PC-9 (cell line): Measurements from ENCODE around the gene LUZP1. TPM values are rescaled to one million over a fixed set of nuclear protein-coding genes. Genes with fewer than 3 reads are reported as not detected.

Source experiments
- BruUV-seq: library from RNA; stranded (reverse); fragments of 400-500 nt; replicated peaks from 2 replicates; lab custom pipeline; 2021; lab: Mats Ljungman, UMichigan
- CTCF ChIA-PET: fragments of 300-600 bp; sonication (Branson Sonifier 250); formaldehyde crosslinking; loops from one replicate; lab custom pipeline; 2022; ENCODE audit warnings: antibody characterized with exemption; lab: Charles Lee
- POLR2A ChIA-PET: fragments of 300-600 bp; sonication (Branson Sonifier 250); formaldehyde crosslinking; loops from one replicate; lab custom pipeline; 2022; ENCODE audit warnings: antibody characterized with exemption; ENCODE audit not compliant: unreplicated experiment; lab: Charles Lee
- DNase-seq, 2 experiments: peaks; one replicate each; pipeline versions ENCODE4 v3.0.0 to v3.0.0-alpha.2; 2015 to 2022; ENCODE audit warnings: mixed read lengths in 1 of 2
- H2AFZ ChIP-seq: fragments of 200-600 bp; sonication (generic); 2 replicates; pipeline ENCODE4 v1.8.1; 2017; ENCODE audit warnings: antibody characterized with exemption
- H3F3A ChIP-seq: fragments of 200-600 bp; sonication (generic); 2 replicates; pipeline ENCODE4 v1.8.1; 2017; ENCODE audit warnings: antibody characterized with exemption, mild to moderate bottlenecking, low read depth; ENCODE audit not compliant: insufficient read depth
- H3K27ac ChIP-seq: fragments of 200-600 bp; sonication (generic); 2 replicates; pipeline ENCODE4 v1.6.1; 2016; ENCODE audit warnings: mixed run types
- H3K27me3 ChIP-seq: fragments of 200-600 bp; sonication (generic); 2 replicates; pipeline ENCODE4 v1.6.1; 2016; ENCODE audit warnings: low read depth, mixed run types; ENCODE audit not compliant: insufficient read depth
- H3K36me3 ChIP-seq: fragments of 200-600 bp; sonication (generic); 2 replicates; pipeline ENCODE4 v1.6.1; 2016; ENCODE audit warnings: low read depth, mixed run types
- H3K4me1 ChIP-seq: fragments of 200-600 bp; sonication (generic); replicated peaks from 2 replicates; pipeline ENCODE4 v1.6.1; 2016; ENCODE audit warnings: mixed run types; ENCODE audit not compliant: insufficient read depth
- H3K4me2 ChIP-seq: fragments of 200-600 bp; sonication (generic); 2 replicates; pipeline ENCODE4 v1.6.1; 2017; ENCODE audit warnings: mixed run types
- H3K4me3 ChIP-seq: fragments of 200-600 bp; sonication (generic); 2 replicates; pipeline ENCODE4 v1.6.1; 2016; ENCODE audit warnings: mixed run types
- H3K79me2 ChIP-seq: fragments of 200-600 bp; sonication (generic); 2 replicates; pipeline ENCODE4 v1.6.1; 2017; ENCODE audit warnings: low read depth, mixed run types
- H3K9me2 ChIP-seq: fragments of 200-600 bp; sonication (generic); 2 replicates; pipeline ENCODE4 v1.8.1; 2017; ENCODE audit warnings: mild to moderate bottlenecking; ENCODE audit not compliant: insufficient read depth
- H3K9me3 ChIP-seq: fragments of 200-600 bp; sonication (generic); 2 replicates; pipeline ENCODE4 v1.8.1; 2016; ENCODE audit warnings: low read depth; ENCODE audit not compliant: insufficient read depth
- H4K20me1 ChIP-seq: fragments of 200-600 bp; sonication (generic); 2 replicates; pipeline ENCODE4 v1.8.1; 2017; ENCODE audit not compliant: insufficient read depth
- EZH2 ChIP-seq: fragments of 200-600 bp; sonication (generic); IDR thresholded peaks from 2 replicates; pipeline ENCODE4 v1.8.0; 2017; ENCODE audit warnings: antibody characterized with exemption, low read depth
- intact Hi-C: fragments of 100-400 bp; cut with micrococcal nuclease; formaldehyde crosslinking; loops from one replicate; pipeline ENCODE4 v1.10.0; 2022; ENCODE audit not compliant: unreplicated experiment
- total RNA-seq: library from RNA; stranded (reverse); gene quantifications from 2 replicates; pipeline ENCODE4 v1.2.3, GENCODE V29; 2021
- TF ChIP-seq, protein P1 (sequence below): fragments of 200-600 bp; sonication (generic); conservative IDR thresholded peaks from 2 replicates; pipeline ENCODE4 v1.6.1; 2017; ENCODE audit warnings: mixed run types, antibody characterized with exemption, mild to moderate bottlenecking, moderate library complexity

Gene LUZP1
- total RNA-seq, 1 experiment from 2014 or later = 35.0 TPM

DNA sequence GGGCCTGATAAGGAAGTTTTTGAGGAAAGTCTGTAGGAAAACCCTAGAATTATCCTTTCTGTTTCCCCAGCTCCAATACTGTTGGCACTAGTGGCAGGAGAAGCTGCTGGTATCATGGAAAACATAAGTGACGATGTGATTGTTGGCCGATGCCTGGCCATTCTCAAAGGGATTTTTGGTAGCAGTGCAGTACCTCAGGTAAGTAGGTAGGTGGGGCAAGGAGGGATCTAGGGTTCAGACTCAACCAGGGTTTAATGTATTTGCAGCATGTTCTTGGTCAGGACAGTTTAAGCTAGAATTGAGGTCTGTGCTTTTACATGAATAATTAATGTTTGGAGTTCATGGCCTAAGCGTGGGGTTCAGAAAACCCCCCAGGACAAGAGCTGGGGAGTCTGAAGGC is 87.3 kb downstream of the LUZP1 start:
- Histone ChIP-seq H2AFZ (no peak overlapping the region), H4K20me1 (no peaks in the 10 kb centered on the region; the same call in 1 of the 2 replicates), H3K79me2 (0 out of 2 replicates have a peak, but pooled peaks cover 15% of the 10 kb centered on the region), H3K4me3 (no peak overlapping the region), H3K27me3 (no peaks in the 10 kb centered on the region), H3F3A (peaks cover 93% of the 10 kb centered on the region), H3K4me1 (no peaks in the 10 kb centered on the region), H3K9me2 (no peaks in the 10 kb centered on the region), H3K4me2 (no peak overlapping the region), H3K36me3 (peaks cover 37% of the 10 kb centered on the region), H3K27ac (no peak overlapping the region), H3K9me3 (no peaks in the 10 kb centered on the region)
- ChIA-PET CTCF (no interaction called here), POLR2A (interaction anchor here (0.5 kb wide), 1 partner anchor 235 kb away, joined by 3 read pairs; no protein-coding TSS in a partner anchor)
- no peak for DNase-seq
- intact Hi-C loops = loop anchor here (5.0 kb wide), 2 partner anchors 104 to 461 kb away; no protein-coding TSS in a partner anchor
- no TSS peak for BruUV-seq
- TF ChIP-seq, protein P1, sequence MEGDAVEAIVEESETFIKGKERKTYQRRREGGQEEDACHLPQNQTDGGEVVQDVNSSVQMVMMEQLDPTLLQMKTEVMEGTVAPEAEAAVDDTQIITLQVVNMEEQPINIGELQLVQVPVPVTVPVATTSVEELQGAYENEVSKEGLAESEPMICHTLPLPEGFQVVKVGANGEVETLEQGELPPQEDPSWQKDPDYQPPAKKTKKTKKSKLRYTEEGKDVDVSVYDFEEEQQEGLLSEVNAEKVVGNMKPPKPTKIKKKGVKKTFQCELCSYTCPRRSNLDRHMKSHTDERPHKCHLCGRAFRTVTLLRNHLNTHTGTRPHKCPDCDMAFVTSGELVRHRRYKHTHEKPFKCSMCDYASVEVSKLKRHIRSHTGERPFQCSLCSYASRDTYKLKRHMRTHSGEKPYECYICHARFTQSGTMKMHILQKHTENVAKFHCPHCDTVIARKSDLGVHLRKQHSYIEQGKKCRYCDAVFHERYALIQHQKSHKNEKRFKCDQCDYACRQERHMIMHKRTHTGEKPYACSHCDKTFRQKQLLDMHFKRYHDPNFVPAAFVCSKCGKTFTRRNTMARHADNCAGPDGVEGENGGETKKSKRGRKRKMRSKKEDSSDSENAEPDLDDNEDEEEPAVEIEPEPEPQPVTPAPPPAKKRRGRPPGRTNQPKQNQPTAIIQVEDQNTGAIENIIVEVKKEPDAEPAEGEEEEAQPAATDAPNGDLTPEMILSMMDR = peak; percentile 53
- no peak for TF ChIP-seq EZH2

DNA sequence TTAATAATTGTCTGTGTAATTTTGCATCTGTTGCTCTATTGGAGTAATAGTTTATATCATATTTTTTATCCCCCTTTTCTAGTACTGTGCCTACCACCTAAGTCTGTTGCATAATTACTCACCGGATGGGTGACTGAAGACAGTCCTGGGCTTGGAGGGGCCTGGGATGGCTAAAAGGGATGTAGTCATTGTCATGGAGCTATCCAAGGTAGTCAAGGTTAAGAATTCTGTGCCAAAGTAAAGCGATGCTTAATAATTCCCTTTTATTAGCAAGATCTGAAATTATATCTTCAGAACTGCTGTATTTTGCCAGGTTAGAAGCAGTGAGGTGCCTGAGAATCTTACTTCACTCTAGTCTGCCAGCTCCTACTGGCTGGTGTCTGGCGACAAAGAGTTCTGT is 87.8 kb downstream of the LUZP1 start:
- Histone ChIP-seq H3K27ac (no peak overlapping the region), H3K36me3 (peaks cover 41% of the 10 kb centered on the region), H3K4me2 (no peak overlapping the region), H3K9me3 (no peaks in the 10 kb centered on the region), H3K27me3 (no peaks in the 10 kb centered on the region), H3K79me2 (0 out of 2 replicates have a peak, but pooled peaks cover 18% of the 10 kb centered on the region), H3K4me1 (no peaks in the 10 kb centered on the region), H2AFZ (no peak overlapping the region), H3K9me2 (no peaks in the 10 kb centered on the region), H3F3A (peaks cover 93% of the 10 kb centered on the region), H4K20me1 (no peaks in the 10 kb centered on the region; the same call in 1 of the 2 replicates), H3K4me3 (no peak overlapping the region)
- intact Hi-C loops = loop anchor here (5.0 kb wide), 2 partner anchors 104 to 461 kb away; no protein-coding TSS in a partner anchor
- BruUV-seq = no TSS peak
- ChIA-PET CTCF (no interaction called here), POLR2A (no interaction called here)
- DNase-seq = no peak
- TF ChIP-seq, protein P1 = no peak
- no peak for TF ChIP-seq EZH2

DNA sequence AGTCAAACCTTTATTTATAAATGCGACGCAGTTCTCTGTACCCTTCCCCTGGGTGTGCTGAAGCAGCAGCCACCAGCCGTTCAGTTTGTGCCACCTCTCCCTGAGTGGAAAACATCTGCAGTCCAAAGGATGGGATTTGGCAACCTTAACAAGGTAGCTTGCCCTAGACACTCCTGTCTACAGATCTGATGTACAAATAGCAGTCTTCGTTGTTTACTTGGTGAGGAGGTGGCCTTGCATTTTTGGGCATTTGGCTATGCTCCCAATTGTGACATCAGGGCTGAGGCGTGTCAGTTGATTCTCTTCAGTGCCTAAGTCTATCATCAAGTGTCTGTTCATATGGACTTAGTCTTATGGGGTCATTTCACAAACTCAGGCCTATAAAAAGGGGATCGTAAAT is 89.6 kb downstream of the LUZP1 start:
- H3K4me3 ChIP-seq = no peak overlapping the region
- H3K9me2 ChIP-seq = no peaks in the 10 kb centered on the region
- H4K20me1 ChIP-seq = no peaks in the 10 kb centered on the region; the same call in 1 of the 2 replicates
- H3K79me2 ChIP-seq = 0 out of 2 replicates have a peak, but pooled peaks cover 32% of the 10 kb centered on the region
- no peak for TF ChIP-seq EZH2
- TF ChIP-seq, protein P1 = no peak
- DNase-seq = no peak
- POLR2A ChIA-PET = no interaction called here
- H3F3A ChIP-seq = peaks cover 89% of the 10 kb centered on the region
- peaks cover 42% of the 10 kb centered on the region for H3K36me3 ChIP-seq
- CTCF ChIA-PET = no interaction called here
- no peak overlapping the region for H3K27ac ChIP-seq
- no TSS peak for BruUV-seq
- no peaks in the 10 kb centered on the region for H3K4me1 ChIP-seq
- no peak overlapping the region for H2AFZ ChIP-seq
- H3K27me3 ChIP-seq = no peaks in the 10 kb centered on the region
- H3K4me2 ChIP-seq = no peak overlapping the region
- intact Hi-C loops = no loop called here
- H3K9me3 ChIP-seq = no peaks in the 10 kb centered on the region
